Osteocyte (in vitro differentiated cells): ENCODE measurements around the gene GNAQ. TPM values are rescaled to one million over a fixed set of nuclear protein-coding genes. Genes with fewer than 3 reads are reported as not detected.

Experiments
- DNase-seq: peaks from one replicate; pipeline ENCODE4 v3.0.0; 2021; ENCODE audit warnings: mixed read lengths; ENCODE audit not compliant: unreplicated experiment; ENCODE audit errors: extremely low spot score
- H3K27ac Mint-ChIP-seq: one replicate; pipeline ENCODE4 v1.8.0; 2021; ENCODE audit warnings: mild to moderate bottlenecking, mixed read lengths; ENCODE audit not compliant: unreplicated experiment
- H3K27me3 Mint-ChIP-seq: one replicate; pipeline ENCODE4 v1.8.0; 2021; ENCODE audit warnings: mixed read lengths; ENCODE audit not compliant: unreplicated experiment
- H3K36me3 Mint-ChIP-seq: one replicate; pipeline ENCODE4 v1.8.0; 2021; ENCODE audit warnings: mixed read lengths; ENCODE audit not compliant: unreplicated experiment
- H3K4me1 Mint-ChIP-seq: one replicate; pipeline ENCODE4 v1.8.0; 2021; ENCODE audit warnings: mixed read lengths; ENCODE audit not compliant: unreplicated experiment
- H3K4me3 Mint-ChIP-seq: one replicate; pipeline ENCODE4 v1.8.0; 2021; ENCODE audit warnings: mild to moderate bottlenecking, moderate library complexity, mixed read lengths; ENCODE audit not compliant: unreplicated experiment
- H3K9me3 Mint-ChIP-seq: one replicate; pipeline ENCODE4 v1.8.0; 2021; ENCODE audit warnings: mixed read lengths; ENCODE audit not compliant: unreplicated experiment
- total RNA-seq: library from RNA; stranded (reverse); gene quantifications from 2 replicates; pipeline ENCODE4 v1.2.1, GENCODE V29; 2021
- TF ChIP-seq, protein P1 (sequence below): fragments of 200-600 bp; sonication (generic); IDR thresholded peaks from 2 replicates; pipeline ENCODE4 v1.5.0; 2021; ENCODE audit warnings: antibody characterized with exemption, mild to moderate bottlenecking, moderate library complexity

The GNAQ gene
- total RNA-seq, 1 donor from 2014 or later: 65.9 TPM

DNA sequence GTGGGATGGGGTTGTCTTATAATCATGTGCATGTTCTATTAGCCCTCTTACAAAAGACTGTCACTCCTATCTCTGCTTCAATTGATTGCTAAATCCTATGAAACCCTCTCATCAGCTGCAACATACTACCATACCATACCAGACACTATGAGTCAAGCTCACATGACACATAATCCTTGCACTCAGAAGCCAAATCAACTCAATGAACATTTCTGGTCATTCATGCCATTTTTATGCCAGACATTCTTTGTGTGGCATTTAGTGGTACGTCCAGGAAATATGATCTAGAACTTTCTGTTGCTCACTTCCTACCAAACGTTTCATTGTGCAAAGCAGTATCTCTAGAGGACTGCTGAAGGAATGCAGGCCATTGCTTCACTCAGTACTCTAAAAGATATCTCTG, 224.3 kb downstream of the GNAQ start:
- TF ChIP-seq, protein P1, sequence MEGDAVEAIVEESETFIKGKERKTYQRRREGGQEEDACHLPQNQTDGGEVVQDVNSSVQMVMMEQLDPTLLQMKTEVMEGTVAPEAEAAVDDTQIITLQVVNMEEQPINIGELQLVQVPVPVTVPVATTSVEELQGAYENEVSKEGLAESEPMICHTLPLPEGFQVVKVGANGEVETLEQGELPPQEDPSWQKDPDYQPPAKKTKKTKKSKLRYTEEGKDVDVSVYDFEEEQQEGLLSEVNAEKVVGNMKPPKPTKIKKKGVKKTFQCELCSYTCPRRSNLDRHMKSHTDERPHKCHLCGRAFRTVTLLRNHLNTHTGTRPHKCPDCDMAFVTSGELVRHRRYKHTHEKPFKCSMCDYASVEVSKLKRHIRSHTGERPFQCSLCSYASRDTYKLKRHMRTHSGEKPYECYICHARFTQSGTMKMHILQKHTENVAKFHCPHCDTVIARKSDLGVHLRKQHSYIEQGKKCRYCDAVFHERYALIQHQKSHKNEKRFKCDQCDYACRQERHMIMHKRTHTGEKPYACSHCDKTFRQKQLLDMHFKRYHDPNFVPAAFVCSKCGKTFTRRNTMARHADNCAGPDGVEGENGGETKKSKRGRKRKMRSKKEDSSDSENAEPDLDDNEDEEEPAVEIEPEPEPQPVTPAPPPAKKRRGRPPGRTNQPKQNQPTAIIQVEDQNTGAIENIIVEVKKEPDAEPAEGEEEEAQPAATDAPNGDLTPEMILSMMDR: no peak
- H3K27me3 Mint-ChIP-seq: no peaks in the 10 kb centered on the region
- no peaks in the 10 kb centered on the region for H3K9me3 Mint-ChIP-seq
- no peak for DNase-seq
- H3K27ac Mint-ChIP-seq: no peak overlapping the region
- H3K36me3 Mint-ChIP-seq: peaks cover 16% of the 10 kb centered on the region
- peaks cover 23% of the 10 kb centered on the region for H3K4me1 Mint-ChIP-seq
- no peak overlapping the region for H3K4me3 Mint-ChIP-seq

DNA sequence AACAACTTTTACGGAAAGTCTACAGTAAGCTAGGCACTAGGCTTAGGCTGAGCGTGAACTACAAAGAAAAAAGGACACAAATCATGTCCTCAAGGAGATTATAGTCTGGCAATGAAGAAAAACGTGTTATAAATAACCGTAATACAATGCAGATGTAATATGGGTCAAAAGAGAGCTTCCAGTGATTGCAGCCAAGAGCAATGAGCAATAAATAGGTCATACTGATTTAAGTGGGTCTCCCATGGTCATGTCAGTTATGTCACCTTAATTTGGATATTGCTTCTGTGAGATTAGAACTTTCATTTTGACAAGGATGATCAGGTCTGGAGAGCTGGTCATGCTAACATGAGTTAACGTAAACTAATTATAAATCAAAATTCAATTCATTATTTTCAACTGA, 224.9 kb downstream of the GNAQ start:
- Mint-ChIP-seq H3K9me3 (no peaks in the 10 kb centered on the region), H3K4me1 (peaks cover 23% of the 10 kb centered on the region)

GRCh38 chr9:77805810-77806209, 225.8 kb downstream of the GNAQ start:
- TF ChIP-seq, protein P1: no peak
- Mint-ChIP-seq H3K27me3 (no peaks in the 10 kb centered on the region), H3K4me1 (peaks cover 23% of the 10 kb centered on the region), H3K27ac (no peak overlapping the region), H3K36me3 (peaks cover 18% of the 10 kb centered on the region), H3K4me3 (no peak overlapping the region), H3K9me3 (no peaks in the 10 kb centered on the region)
- DNase-seq: no peak

More for the DNA sequence above, 224.9 kb downstream of the GNAQ start:
- no peaks in the 10 kb centered on the region for H3K27me3 Mint-ChIP-seq
- H3K27ac Mint-ChIP-seq: no peak overlapping the region
- TF ChIP-seq, protein P1: no peak
- H3K36me3 Mint-ChIP-seq: peaks cover 14% of the 10 kb centered on the region
- no peak for DNase-seq
- H3K4me3 Mint-ChIP-seq: no peak overlapping the region

DNA sequence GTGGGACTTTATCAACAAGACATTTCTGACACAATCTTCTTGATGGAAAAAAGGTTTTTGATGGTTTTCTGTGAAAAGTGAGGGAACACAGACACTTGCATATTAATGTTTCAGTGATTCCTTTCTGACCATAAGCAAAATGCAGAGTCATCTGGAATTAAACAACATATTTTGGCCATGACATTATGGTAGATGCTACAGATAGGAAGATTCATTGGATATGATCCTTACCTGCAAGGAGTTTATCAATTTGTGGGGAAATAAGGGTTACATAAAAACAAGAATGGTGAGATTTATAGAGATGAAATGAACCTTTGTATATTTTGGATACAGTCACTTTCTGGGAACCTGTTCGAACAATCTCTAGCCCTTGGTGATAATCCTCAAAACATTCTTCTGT, 228.2 kb downstream of the GNAQ start:
- H3K4me1 Mint-ChIP-seq: peaks cover 20% of the 10 kb centered on the region
- no peak overlapping the region for H3K27ac Mint-ChIP-seq
- H3K9me3 Mint-ChIP-seq: no peaks in the 10 kb centered on the region

DNA sequence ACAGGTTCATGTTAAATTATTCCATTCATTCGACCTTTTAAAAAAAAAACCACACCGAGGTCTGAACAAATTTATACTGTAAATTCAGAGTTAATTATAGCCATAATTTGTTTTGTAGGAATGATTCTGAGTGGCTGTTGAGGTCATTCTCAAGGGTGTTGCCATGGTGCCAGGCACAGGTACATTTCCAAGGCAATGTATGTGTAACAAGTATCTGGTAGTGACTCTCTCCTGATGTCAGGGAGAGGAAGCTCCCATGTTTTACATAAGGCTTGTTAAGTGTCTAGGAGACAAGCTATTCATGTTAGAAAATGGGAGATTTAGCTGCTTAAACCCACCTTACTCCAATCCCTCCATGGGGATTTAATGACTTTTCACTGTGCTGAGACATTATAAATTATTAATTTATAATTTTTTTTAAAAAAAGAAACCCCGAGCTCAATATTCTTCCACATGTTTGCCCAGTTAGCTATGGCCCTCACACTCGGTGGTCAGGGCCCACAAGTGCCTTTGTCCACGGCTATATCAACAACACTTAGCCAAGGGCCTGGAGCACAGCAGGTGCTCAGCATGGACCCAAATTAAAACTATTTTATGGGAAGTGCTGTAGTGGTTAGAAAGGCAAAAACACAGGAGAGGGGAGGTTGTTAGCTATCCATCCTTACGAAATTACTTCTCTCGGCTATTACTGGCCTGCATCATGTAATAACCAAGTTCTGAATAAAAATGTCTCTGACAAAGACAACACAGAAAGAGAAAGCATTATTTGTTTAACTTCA, 228.9 kb downstream of the GNAQ start:
- no peak for DNase-seq
- peaks cover 23% of the 10 kb centered on the region for H3K4me1 Mint-ChIP-seq
- TF ChIP-seq, protein P1: no peak
- H3K27ac Mint-ChIP-seq: peak overlapping the region; percentile 62
- H3K4me3 Mint-ChIP-seq: no peak overlapping the region
- no peaks in the 10 kb centered on the region for H3K9me3 Mint-ChIP-seq
- no peaks in the 10 kb centered on the region for H3K27me3 Mint-ChIP-seq
- H3K36me3 Mint-ChIP-seq: peaks cover 7% of the 10 kb centered on the region

More for the DNA sequence above, 228.2 kb downstream of the GNAQ start:
- TF ChIP-seq, protein P1: no peak
- peaks cover 8% of the 10 kb centered on the region for H3K36me3 Mint-ChIP-seq
- no peak overlapping the region for H3K4me3 Mint-ChIP-seq
- no peaks in the 10 kb centered on the region for H3K27me3 Mint-ChIP-seq
- DNase-seq: no peak
